Natural killer cell treated with Interleukin-12 subunit alpha and Interleukin-12 subunit beta and Interleukin-15 and Interleukin-18, amount 100 ng/mL, for 72 hours (primary cell): ENCODE data around the gene HIPK2. TPM values are rescaled to one million over a fixed set of nuclear protein-coding genes. Genes with fewer than 3 reads are reported as not detected.
A peak's percentile ranks its signal among the peaks of the same experiment; 100 is the strongest.

Source experiments
- ATAC-seq, 2 donors: fragments of 150-1000 bp; cut with Tn5 transposase in 1 of 2; sonication (Bioruptor Pico), chemical (Tn5 transposase) in 1 of 2; 2 replicates each; pipeline ENCODE4 v1.10.0; 2021
- DNase-seq: peaks from one replicate; pipeline ENCODE4 v3.0.0; 2022; ENCODE audit warnings: low spot score
- H3K27ac Mint-ChIP-seq, 2 donors: 1 replicate in 1 of 2; 2 replicates in 1 of 2; pipeline ENCODE4 v1.8.0; 2022; ENCODE audit warnings: mixed read lengths in 2 of 2, mild to moderate bottlenecking in 1 of 2, moderate library complexity in 1 of 2
- H3K27me3 Mint-ChIP-seq, 2 donors: 1 replicate in 1 of 2; 2 replicates in 1 of 2; pipeline ENCODE4 v1.8.0; 2022; ENCODE audit warnings: mixed read lengths in 2 of 2
- H3K36me3 Mint-ChIP-seq: one replicate; pipeline ENCODE4 v1.8.0; 2022; ENCODE audit warnings: mixed read lengths
- H3K4me1 Mint-ChIP-seq, 2 donors: 1 replicate in 1 of 2; 2 replicates in 1 of 2; pipeline ENCODE4 v1.8.0; 2022; ENCODE audit warnings: low read depth in 2 of 2, mixed read lengths in 2 of 2, mild to moderate bottlenecking in 1 of 2
- H3K4me3 Mint-ChIP-seq: one replicate; pipeline ENCODE4 v1.8.0; 2022; ENCODE audit warnings: mixed read lengths
- H3K9me3 Mint-ChIP-seq: 2 replicates; pipeline ENCODE4 v1.8.0; 2022; ENCODE audit warnings: mixed read lengths
- total RNA-seq, 2 donors: library from RNA; stranded (reverse); gene quantifications; one replicate each; pipeline ENCODE4 v1.2.3, GENCODE V29; 2022

Gene HIPK2
- total RNA-seq, 2 donors from 2014 or later: 152 to 245 TPM

- Mint-ChIP-seq H3K27ac (no peak within 1 kb of the TSS), H3K4me3 (no peak within 1 kb of the TSS), H3K4me1 (no peaks in the 10 kb centered on the region), H3K9me3 (no peaks in the 10 kb centered on the region), H3K36me3 (peaks cover 5% of the 10 kb centered on the region), H3K27me3 (peaks cover 42 to 49% of the 10 kb centered on the region in 2 donors)
- peak in 1 of 2 donors; percentile 37 for ATAC-seq
- DNase-seq: no peak
Observed at GRCh38 chr7:139523199-139523941, 254.4 kb downstream of the HIPK2 start, which contains the start of gene CLEC2L. Gene CLEC2L, plus strand, starts transcription at chr7:139523685. Its CDS starts 243 bp downstream, at chr7:139523928.

- ATAC-seq: no peak
- DNase-seq: no peak
- H3K27me3 Mint-ChIP-seq: peaks cover 39 to 47% of the 10 kb centered on the region in 2 donors
- no peaks in the 10 kb centered on the region for H3K4me1 Mint-ChIP-seq
- H3K36me3 Mint-ChIP-seq: peaks cover 5% of the 10 kb centered on the region
- no peaks in the 10 kb centered on the region for H3K9me3 Mint-ChIP-seq
- no peak overlapping the region for H3K4me3 Mint-ChIP-seq
- no peak overlapping the region for H3K27ac Mint-ChIP-seq
Observed at GRCh38 chr7:139522830-139523198, 255.0 kb downstream of the HIPK2 start.

- Mint-ChIP-seq H3K36me3 (peaks cover 5% of the 10 kb centered on the region), H3K9me3 (no peaks in the 10 kb centered on the region), H3K4me1 (no peaks in the 10 kb centered on the region), H3K4me3 (no peak overlapping the region), H3K27me3 (peaks cover 36 to 40% of the 10 kb centered on the region in 2 donors), H3K27ac (no peak overlapping the region)
- DNase-seq: no peak
- ATAC-seq: no peak
Observed at GRCh38 chr7:139521439-139521838, 256.4 kb downstream of the HIPK2 start.

- ATAC-seq: no peak
- Mint-ChIP-seq H3K4me1 (no peaks in the 10 kb centered on the region), H3K27me3 (peaks cover 2 to 8% of the 10 kb centered on the region in 2 donors), H3K27ac (no peak overlapping the region), H3K9me3 (no peaks in the 10 kb centered on the region), H3K4me3 (no peak overlapping the region), H3K36me3 (no peaks in the 10 kb centered on the region)
- no peak for DNase-seq
Observed at GRCh38 chr7:139515266-139515665, 262.5 kb downstream of the HIPK2 start.

Other genes starting within 250 kb of the HIPK2 start
- gene TBXAS1, start 51.3 kb upstream of the HIPK2 start, total RNA-seq: 100 to 1,000 TPM; 104 to 130 TPM